WERI-Rb-1 (cell line): ENCODE data around the gene ARHGEF37.
"Not testable (repeated sequence)": the region's sequence is repeated elsewhere in the genome, so short reads cannot be mapped to it uniquely, and the experiment has no call there.

Source experiments
- DNase-seq: peaks from one replicate; pipeline ENCODE4 v3.0.0-alpha.2; 2020
- H3K27ac ChIP-seq: fragments of 250-450 bp; sonication (Bioruptor Pico); 2 replicates; pipeline ENCODE4 v1.5.1; 2020; ENCODE audit warnings: mild to moderate bottlenecking, moderate library complexity
- H3K27me3 ChIP-seq: fragments of 250-450 bp; sonication (Bioruptor Pico); 2 replicates; pipeline ENCODE4 v1.5.1; 2021; ENCODE audit warnings: mild to moderate bottlenecking, low read depth, moderate library complexity; ENCODE audit not compliant: insufficient read depth, severe bottlenecking
- H3K36me3 ChIP-seq: fragments of 250-450 bp; sonication (Bioruptor Pico); 2 replicates; pipeline ENCODE4 v1.5.1; 2020; ENCODE audit warnings: mild to moderate bottlenecking, moderate library complexity
- H3K4me3 ChIP-seq: 2 replicates; pipeline ENCODE4 v1.5.1; 2011; ENCODE audit warnings: low read depth, mild to moderate bottlenecking, control low read depth, low read length
- H3K9me3 ChIP-seq: fragments of 250-450 bp; sonication (Bioruptor Pico); 2 replicates; pipeline ENCODE4 v1.5.1; 2021; ENCODE audit warnings: mild to moderate bottlenecking, moderate library complexity; ENCODE audit not compliant: severe bottlenecking
- TF ChIP-seq, protein P1 (sequence below): IDR thresholded peaks from 2 replicates; pipeline ENCODE4 v1.5.1; 2011; ENCODE audit warnings: low read depth, mild to moderate bottlenecking, control low read depth, inconsistent platforms, low read length

ARHGEF37 gene

DNA sequence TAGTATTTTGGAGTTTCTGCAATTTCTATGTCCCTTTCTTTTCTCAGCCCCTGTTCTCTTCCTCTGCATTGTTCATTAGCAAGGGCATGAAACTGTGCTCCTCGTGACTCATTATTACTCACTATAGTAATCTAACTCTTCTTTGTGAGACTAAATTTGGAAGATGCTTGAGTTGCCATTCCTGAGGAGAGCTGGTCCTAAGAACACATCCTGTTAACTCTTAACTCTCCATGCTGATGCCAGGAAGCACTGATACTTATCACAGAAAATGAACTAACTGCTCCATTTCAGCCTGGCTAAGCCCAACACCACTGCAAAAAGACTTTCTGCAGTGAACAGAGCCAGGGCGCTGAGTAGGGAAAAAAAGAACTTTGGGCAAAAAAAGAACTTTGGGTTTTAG is 19.4 kb upstream of the ARHGEF37 start:
- Histone ChIP-seq H3K27ac (no peak overlapping the region), H3K4me3 (no peak overlapping the region), H3K9me3 (no peaks in the 10 kb centered on the region), H3K36me3 (no peaks in the 10 kb centered on the region), H3K27me3 (no peaks in the 10 kb centered on the region)
- no peak for DNase-seq
- TF ChIP-seq, protein P1, sequence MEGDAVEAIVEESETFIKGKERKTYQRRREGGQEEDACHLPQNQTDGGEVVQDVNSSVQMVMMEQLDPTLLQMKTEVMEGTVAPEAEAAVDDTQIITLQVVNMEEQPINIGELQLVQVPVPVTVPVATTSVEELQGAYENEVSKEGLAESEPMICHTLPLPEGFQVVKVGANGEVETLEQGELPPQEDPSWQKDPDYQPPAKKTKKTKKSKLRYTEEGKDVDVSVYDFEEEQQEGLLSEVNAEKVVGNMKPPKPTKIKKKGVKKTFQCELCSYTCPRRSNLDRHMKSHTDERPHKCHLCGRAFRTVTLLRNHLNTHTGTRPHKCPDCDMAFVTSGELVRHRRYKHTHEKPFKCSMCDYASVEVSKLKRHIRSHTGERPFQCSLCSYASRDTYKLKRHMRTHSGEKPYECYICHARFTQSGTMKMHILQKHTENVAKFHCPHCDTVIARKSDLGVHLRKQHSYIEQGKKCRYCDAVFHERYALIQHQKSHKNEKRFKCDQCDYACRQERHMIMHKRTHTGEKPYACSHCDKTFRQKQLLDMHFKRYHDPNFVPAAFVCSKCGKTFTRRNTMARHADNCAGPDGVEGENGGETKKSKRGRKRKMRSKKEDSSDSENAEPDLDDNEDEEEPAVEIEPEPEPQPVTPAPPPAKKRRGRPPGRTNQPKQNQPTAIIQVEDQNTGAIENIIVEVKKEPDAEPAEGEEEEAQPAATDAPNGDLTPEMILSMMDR, result no peak

DNA sequence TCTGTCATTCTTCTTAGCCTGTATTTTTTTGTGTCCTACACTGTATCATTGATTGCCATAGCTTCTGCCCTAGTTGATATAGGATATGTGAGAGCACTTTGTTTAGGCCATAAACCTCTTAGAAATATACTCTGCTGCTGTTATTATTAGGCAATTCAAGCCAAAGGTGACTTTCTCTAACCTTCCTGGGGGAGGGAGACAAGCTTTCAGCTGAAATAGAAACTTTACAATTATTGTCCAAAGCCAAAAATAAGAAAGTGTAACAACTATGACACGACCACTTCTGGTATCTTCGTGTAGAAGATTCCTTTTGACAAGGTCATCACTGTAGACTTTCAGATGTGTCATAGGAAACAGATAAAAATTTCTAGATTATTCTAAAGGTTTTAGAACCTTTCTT is 17.8 kb upstream of the ARHGEF37 start:
- TF ChIP-seq, protein P1, result no peak
- Histone ChIP-seq H3K36me3 (no peaks in the 10 kb centered on the region), H3K4me3 (no peak overlapping the region), H3K27me3 (no peaks in the 10 kb centered on the region), H3K27ac (no peak overlapping the region), H3K9me3 (no peaks in the 10 kb centered on the region)
- no peak for DNase-seq

DNA sequence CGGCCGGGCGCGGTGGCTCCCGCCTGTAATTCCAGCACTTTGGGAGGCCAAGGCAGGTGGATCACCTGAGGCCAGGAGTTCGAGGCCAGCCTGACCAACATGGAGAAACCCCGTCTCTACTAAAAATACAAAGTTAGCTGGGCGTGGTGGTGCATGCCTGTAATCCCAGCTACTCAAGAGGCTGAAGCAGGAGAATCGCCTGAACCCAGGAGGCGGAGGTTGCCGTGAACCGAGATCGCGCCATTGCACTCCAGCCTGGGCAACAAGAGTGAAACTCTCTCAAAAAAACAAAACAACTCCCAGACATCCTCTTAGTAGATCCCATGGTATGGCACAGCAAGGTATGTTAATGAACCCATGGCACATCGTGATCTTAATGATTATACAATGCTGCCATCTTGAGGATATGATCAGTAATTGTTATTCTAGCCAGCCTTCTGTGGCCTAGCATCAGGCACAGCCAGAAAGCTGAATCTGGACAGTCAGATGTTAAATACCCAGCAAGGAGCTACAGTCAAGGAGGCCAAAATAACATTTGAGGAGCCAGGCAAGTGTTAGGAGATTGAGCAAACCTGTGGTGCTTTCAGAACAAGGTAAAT is 16.7 kb upstream of the ARHGEF37 start:
- H3K4me3 ChIP-seq, DNase-seq, H3K27me3 ChIP-seq, H3K9me3 ChIP-seq, H3K27ac ChIP-seq, H3K36me3 ChIP-seq: not testable (repeated sequence)
- TF ChIP-seq, protein P1, result peak; percentile 37

DNA sequence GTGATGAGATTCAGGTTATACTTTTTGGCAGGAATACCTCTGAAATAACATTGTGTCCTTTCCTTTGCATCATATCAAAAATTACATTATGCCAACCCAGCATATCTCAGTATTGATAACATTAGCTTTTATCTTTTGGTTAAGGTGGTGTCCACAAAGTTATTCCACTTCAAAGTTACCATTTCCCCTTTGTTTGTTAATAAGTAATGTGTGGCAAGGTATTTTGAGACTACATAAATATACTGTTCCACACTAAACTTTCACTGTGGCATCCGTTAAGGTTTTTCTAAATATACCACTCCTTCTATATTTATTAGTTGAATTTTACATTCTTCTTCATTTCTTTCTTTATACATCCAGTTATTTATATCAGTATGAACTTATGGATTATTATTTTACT is 14.1 kb upstream of the ARHGEF37 start:
- no peaks in the 10 kb centered on the region for H3K9me3 ChIP-seq
- no peak overlapping the region for H3K4me3 ChIP-seq
- TF ChIP-seq, protein P1, result no peak
- H3K27me3 ChIP-seq, result no peaks in the 10 kb centered on the region
- H3K36me3 ChIP-seq, result no peaks in the 10 kb centered on the region
- no peak for DNase-seq
- no peak overlapping the region for H3K27ac ChIP-seq

DNA sequence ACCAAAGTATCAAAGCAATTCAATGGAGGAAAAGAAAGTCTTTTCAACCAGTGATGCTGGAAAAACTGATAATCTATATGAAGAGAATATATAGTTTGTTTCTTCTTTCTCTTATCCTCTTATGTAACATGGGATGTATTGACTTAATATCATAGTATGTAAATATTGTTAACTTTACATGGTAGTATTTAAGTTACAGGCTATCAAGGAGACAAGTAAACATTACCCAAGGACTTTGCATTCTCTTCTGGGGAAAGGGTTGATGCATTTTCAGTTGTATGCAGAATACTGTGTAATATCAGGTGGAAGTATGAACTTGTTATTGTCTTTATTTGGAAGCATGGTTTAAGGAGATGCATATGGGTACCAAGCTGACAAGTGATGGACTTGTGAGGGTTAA is 9.1 kb upstream of the ARHGEF37 start:
- Histone ChIP-seq H3K27ac (no peak overlapping the region), H3K27me3 (no peaks in the 10 kb centered on the region), H3K4me3 (no peak overlapping the region), H3K36me3 (no peaks in the 10 kb centered on the region), H3K9me3 (no peaks in the 10 kb centered on the region)
- TF ChIP-seq, protein P1, result no peak
- DNase-seq, result no peak

DNA sequence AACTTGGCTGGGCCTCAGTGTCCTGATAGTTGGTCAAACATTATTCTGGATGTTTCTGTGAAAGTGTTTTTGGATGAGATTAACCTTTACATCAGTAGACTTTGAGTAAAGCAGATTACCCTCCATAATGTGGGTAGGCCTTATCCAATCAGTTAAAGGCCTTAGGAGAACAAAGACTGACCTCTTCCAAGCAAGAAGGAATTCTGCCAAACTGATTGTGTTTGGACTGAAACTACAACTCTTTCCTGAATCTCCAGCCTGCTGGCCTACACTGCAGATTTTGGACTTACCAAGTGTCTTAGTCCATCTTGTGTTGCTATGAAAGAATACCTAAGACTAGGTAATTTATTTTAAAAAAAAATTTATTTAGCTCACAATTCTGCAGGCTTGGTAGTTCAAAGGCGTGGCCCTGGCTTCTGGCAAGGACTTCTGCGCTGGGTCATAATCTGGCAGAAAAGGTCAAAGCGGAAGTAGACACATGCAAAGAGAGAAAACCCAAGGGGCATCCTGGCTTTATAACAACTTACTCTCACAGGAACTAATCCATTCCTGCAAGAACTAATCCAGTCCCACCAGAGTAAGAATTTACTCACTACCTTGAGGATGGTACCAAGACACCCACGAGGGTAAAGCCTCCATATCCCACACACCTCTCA is 8.6 kb upstream of the ARHGEF37 start:
- TF ChIP-seq, protein P1, result no peak
- Histone ChIP-seq H3K27me3 (no peaks in the 10 kb centered on the region), H3K27ac (no peak overlapping the region), H3K9me3 (no peaks in the 10 kb centered on the region), H3K4me3 (no peak overlapping the region), H3K36me3 (no peaks in the 10 kb centered on the region)
- no peak for DNase-seq
